ENCODE measurements around the gene GLP2R.

DNA sequence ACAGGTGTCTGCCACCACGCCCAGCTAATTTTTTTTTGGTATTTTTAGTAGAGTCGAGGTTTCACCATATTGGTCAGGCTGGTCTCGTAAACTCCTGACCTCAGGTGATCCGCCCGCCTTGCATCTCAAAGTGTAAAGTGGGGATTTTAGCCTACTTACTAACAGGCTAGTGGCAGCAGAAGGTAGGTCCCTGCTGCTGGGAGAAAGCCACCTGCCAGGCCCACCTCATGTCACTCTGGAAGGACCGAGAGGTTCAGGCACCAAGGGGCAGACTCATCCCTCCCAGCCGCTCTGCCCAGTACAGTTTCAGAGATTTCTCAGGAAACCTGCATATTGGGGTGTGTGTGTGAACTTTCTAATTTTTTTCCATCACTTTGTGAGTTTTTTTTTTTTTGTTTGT is 81.4 kb downstream of the GLP2R start:
- TF ChIP-seq, protein P1, sequence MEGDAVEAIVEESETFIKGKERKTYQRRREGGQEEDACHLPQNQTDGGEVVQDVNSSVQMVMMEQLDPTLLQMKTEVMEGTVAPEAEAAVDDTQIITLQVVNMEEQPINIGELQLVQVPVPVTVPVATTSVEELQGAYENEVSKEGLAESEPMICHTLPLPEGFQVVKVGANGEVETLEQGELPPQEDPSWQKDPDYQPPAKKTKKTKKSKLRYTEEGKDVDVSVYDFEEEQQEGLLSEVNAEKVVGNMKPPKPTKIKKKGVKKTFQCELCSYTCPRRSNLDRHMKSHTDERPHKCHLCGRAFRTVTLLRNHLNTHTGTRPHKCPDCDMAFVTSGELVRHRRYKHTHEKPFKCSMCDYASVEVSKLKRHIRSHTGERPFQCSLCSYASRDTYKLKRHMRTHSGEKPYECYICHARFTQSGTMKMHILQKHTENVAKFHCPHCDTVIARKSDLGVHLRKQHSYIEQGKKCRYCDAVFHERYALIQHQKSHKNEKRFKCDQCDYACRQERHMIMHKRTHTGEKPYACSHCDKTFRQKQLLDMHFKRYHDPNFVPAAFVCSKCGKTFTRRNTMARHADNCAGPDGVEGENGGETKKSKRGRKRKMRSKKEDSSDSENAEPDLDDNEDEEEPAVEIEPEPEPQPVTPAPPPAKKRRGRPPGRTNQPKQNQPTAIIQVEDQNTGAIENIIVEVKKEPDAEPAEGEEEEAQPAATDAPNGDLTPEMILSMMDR (conservative IDR thresholded peaks at IDR 0.05) = no peak
- TF ChIP-seq ZFX (IDR thresholded peaks at IDR 0.05) = no peak

All from C4-2B (cell line).